IMR-90 (cell line): ENCODE data around the gene CDK14. TPM values are rescaled to one million over a fixed set of nuclear protein-coding genes. Genes with fewer than 3 reads are reported as not detected.

Source experiments
- ATAC-seq: fragments of 200-7000 bp; cut with Tn5 transposase; 2 replicates; pipeline ENCODE4 v1.9.1; 2020; ENCODE audit warnings: low read depth, mild to moderate bottlenecking, moderate library complexity
- BruUV-seq: library from RNA; stranded (reverse); fragments of 400-500 nt; replicated peaks from 2 replicates; lab custom pipeline; 2021; lab: Mats Ljungman, UMichigan
- CTCF ChIA-PET: fragments of 300-600 bp; formaldehyde crosslinking; extraction: SDS; loops from one replicate; lab custom pipeline; 2021; ENCODE audit warnings: antibody characterized with exemption; lab: Yijun Ruan, JAX
- POLR2A ChIA-PET: fragments of 300-600 bp; sonication (Branson Sonifier 250); formaldehyde crosslinking; loops from one replicate; lab custom pipeline; 2022; ENCODE audit warnings: antibody characterized with exemption; ENCODE audit not compliant: unreplicated experiment; lab: Charles Lee
- DNase-seq: peaks from one replicate; pipeline ENCODE4 v3.0.0; 2013
- H2AFZ ChIP-seq: replicated peaks from 2 replicates; pipeline ENCODE3; 2013; ENCODE audit warnings: low read length, mild to moderate bottlenecking; ENCODE audit not compliant: poor library complexity
- H2AK5ac ChIP-seq: 2 replicates; pipeline ENCODE4 v1.6.1; 2013; ENCODE audit warnings: low read depth, low read length, inconsistent platforms
- H2AK9ac ChIP-seq: replicated peaks from 2 replicates; pipeline ENCODE3; 2013; ENCODE audit warnings: mild to moderate bottlenecking, low read depth, low read length, moderate library complexity; ENCODE audit not compliant: poor library complexity
- H2BK120ac ChIP-seq: 2 replicates; pipeline ENCODE4 v1.6.1; 2013; ENCODE audit warnings: low read depth, low read length, inconsistent platforms
- H2BK15ac ChIP-seq: 3 replicates; pipeline ENCODE4 v1.6.1; 2013; ENCODE audit warnings: low read depth, low read length, inconsistent platforms
- H2BK20ac ChIP-seq: 2 replicates; pipeline ENCODE4 v1.6.1; 2013; ENCODE audit warnings: low read depth, mild to moderate bottlenecking, inconsistent platforms, low read length, moderate library complexity
- H2BK5ac ChIP-seq: 2 replicates; pipeline ENCODE4 v1.6.1; 2013; ENCODE audit warnings: mild to moderate bottlenecking, low read depth, low read length, inconsistent platforms; ENCODE audit not compliant: poor library complexity, severe bottlenecking
- H3K14ac ChIP-seq: replicated peaks from 2 replicates; pipeline ENCODE4 v1.6.1; 2013; ENCODE audit warnings: low read depth, low read length, inconsistent platforms
- H3K18ac ChIP-seq: 2 replicates; pipeline ENCODE4 v1.6.1; 2013; ENCODE audit warnings: low read depth, low read length, control low read depth
- H3K23ac ChIP-seq: 2 replicates; pipeline ENCODE4 v1.6.1; 2013; ENCODE audit warnings: low read depth, low read length, inconsistent platforms
- H3K27ac ChIP-seq: 2 replicates; pipeline ENCODE4 v1.5.1; 2013; ENCODE audit warnings: mild to moderate bottlenecking, control low read depth, low read length; ENCODE audit not compliant: insufficient read depth
- H3K27me3 ChIP-seq: 2 replicates; pipeline ENCODE4 v1.6.1; 2013; ENCODE audit warnings: low read length; ENCODE audit not compliant: control insufficient read depth, insufficient read depth
- H3K36me3 ChIP-seq: 2 replicates; pipeline ENCODE4 v1.6.1; 2013; ENCODE audit warnings: low read length, mixed read lengths; ENCODE audit not compliant: control insufficient read depth, insufficient read depth
- H3K4ac ChIP-seq: 2 replicates; pipeline ENCODE4 v1.6.1; 2013; ENCODE audit warnings: low read depth, low read length, inconsistent platforms
- H3K4me1 ChIP-seq: 2 replicates; pipeline ENCODE4 v1.6.1; 2013; ENCODE audit warnings: low read length, mixed read lengths; ENCODE audit not compliant: control insufficient read depth, insufficient read depth
- H3K4me2 ChIP-seq: 2 replicates; pipeline ENCODE4 v1.6.1; 2013; ENCODE audit warnings: low read depth, mild to moderate bottlenecking, control low read depth, low read length, moderate library complexity
- H3K4me3 ChIP-seq: 2 replicates; pipeline ENCODE4 v1.5.1; 2013; ENCODE audit warnings: low read depth, mild to moderate bottlenecking, control low read depth, low read length, moderate library complexity; ENCODE audit not compliant: insufficient read depth
- H3K56ac ChIP-seq: 2 replicates; pipeline ENCODE4 v1.6.1; 2013; ENCODE audit warnings: low read length, inconsistent platforms; ENCODE audit not compliant: insufficient read depth; ENCODE audit errors: extremely low read depth
- H3K79me1 ChIP-seq, 2 experiments: 2 replicates each; pipeline ENCODE4 v1.6.1; 2013; ENCODE audit warnings: low read length in 2 of 2, inconsistent platforms in 1 of 2, low read depth in 1 of 2
- H3K9ac ChIP-seq: 2 replicates; pipeline ENCODE4 v1.6.1; 2013; ENCODE audit warnings: low read depth, low read length, control low read depth
- H3K9me1 ChIP-seq: 2 replicates; pipeline ENCODE4 v1.6.1; 2013; ENCODE audit warnings: low read length, inconsistent platforms; ENCODE audit not compliant: insufficient read depth
- H3K9me3 ChIP-seq: 2 replicates; pipeline ENCODE4 v1.6.1; 2013; ENCODE audit warnings: low read length; ENCODE audit not compliant: control insufficient read depth, insufficient read depth
- H4K20me1 ChIP-seq: 2 replicates; pipeline ENCODE4 v1.6.1; 2013; ENCODE audit warnings: low read length, inconsistent platforms; ENCODE audit not compliant: insufficient read depth
- H4K5ac ChIP-seq: 2 replicates; pipeline ENCODE4 v1.6.1; 2013; ENCODE audit warnings: mild to moderate bottlenecking, low read depth, low read length, control low read depth
- H4K8ac ChIP-seq, 2 experiments: 2 replicates each; pipeline ENCODE4 v1.6.1; 2013; ENCODE audit warnings: low read depth in 2 of 2, low read length in 2 of 2, control low read depth in 1 of 2, inconsistent platforms in 1 of 2
- H4K91ac ChIP-seq: 2 replicates; pipeline ENCODE4 v1.6.1; 2013; ENCODE audit warnings: low read depth, low read length, inconsistent platforms; ENCODE audit not compliant: insufficient read depth
- MAZ ChIP-seq: IDR thresholded peaks from 2 replicates; pipeline ENCODE4 v1.6.1; 2012; ENCODE audit warnings: low read depth, mild to moderate bottlenecking, low read length, improper control_type of control experiment, moderate library complexity, borderline replicate concordance
- RFX5 ChIP-seq: IDR thresholded peaks from 2 replicates; pipeline ENCODE4 v1.8.0; 2012; ENCODE audit warnings: low read depth, mild to moderate bottlenecking, low read length, moderate library complexity
- WGBS, 2 experiments: methylation state at CpG; one replicate each; pipeline versions ENCODE4 v1.1.5 to v1.1.7; 2013; ENCODE audit warnings: missing lambda C conversion rate in 2 of 2; ENCODE audit not compliant: insufficient read length in 1 of 2; ENCODE audit errors: extremely low coverage in 2 of 2; 5-methylcytosine and 5-hydroxymethylcytosine counted together
- dilution Hi-C: fragments of 300-500 bp; cut with HindIII; formaldehyde crosslinking; loops from one replicate; pipeline ENCODE4 v1.14.3; 2018; ENCODE audit warnings: low sequenced_read_pairs; ENCODE audit not compliant: unreplicated experiment
- in situ Hi-C: fragments of 300-500 bp; cut with MboI; formaldehyde crosslinking; loops from 3 replicates; pipeline ENCODE4 v1.14.3; 2019; ENCODE audit warnings: low sequenced_read_pairs, inconsistent platforms, mixed read lengths
- intact Hi-C: fragments of 100-400 bp; cut with micrococcal nuclease; formaldehyde crosslinking; loops from 2 replicates; pipeline ENCODE4 v1.10.0; 2022
- polyA plus RNA-seq, 3 experiments: library from polyadenylated mRNA; depleted of rRNA; stranded (reverse); fragments of >200 nt; gene quantifications; 2 replicates each; pipeline ENCODE4 v1.2.3, GENCODE V29; 2012; ENCODE audit warnings: low replicate concordance in 1 of 3
- total RNA-seq: library from RNA; depleted of rRNA; stranded (reverse); fragments of >200 nt; gene quantifications from 2 replicates; pipeline ENCODE4 v1.2.3, GENCODE V29; 2012

The CDK14 gene
- total and polyA plus RNA-seq, 2 of the 4 experiments (the other 2 are of a cell fraction): 10.1 to 29.6 TPM

- WGBS, 2 experiments: no CpG with 5 or more reads among the region's 2 CpGs
Measured at GRCh38 chr7:90958647-90959046, 362.5 kb downstream of the CDK14 start.

More at GRCh38 chr7:90958647-90959046, 362.5 kb downstream of the CDK14 start:
- H3K79me1 ChIP-seq: no peaks in the 10 kb centered on the region; a peak in 2 of 4 replicates
- no peak overlapping the region for H2BK120ac ChIP-seq
- POLR2A ChIA-PET: no interaction called here
- H3K56ac ChIP-seq: no peak overlapping the region
- no peak overlapping the region for H3K23ac ChIP-seq
- H3K27ac ChIP-seq: no peak overlapping the region
- BruUV-seq: no TSS peak
- intact Hi-C loops (loop anchor here (10.0 kb wide), 1 partner anchor 364 kb away; the partner anchor contains the start of gene CDK14), in situ Hi-C loops (no loop called here), dilution Hi-C loops (no loop called here)
- H2AK9ac ChIP-seq: no peak overlapping the region
- no peaks in the 10 kb centered on the region for H3K4me1 ChIP-seq
- H4K91ac ChIP-seq: no peak overlapping the region
- ATAC-seq (peak; percentile 63), DNase-seq (peak; percentile 66)
- no peak overlapping the region for H2BK15ac ChIP-seq
- no peaks in the 10 kb centered on the region for H3K9me3 ChIP-seq
- CTCF ChIA-PET: interaction anchor here (0.5 kb wide), 1 partner anchor 266 kb away, joined by 3 read pairs; no protein-coding TSS in a partner anchor
- H3K27me3 ChIP-seq: no peaks in the 10 kb centered on the region
- H3K4me2 ChIP-seq: no peak overlapping the region
- no peaks in the 10 kb centered on the region; the same call in 1 of the 2 replicates for H3K36me3 ChIP-seq
- H3K14ac ChIP-seq: no peak overlapping the region
- H2BK20ac ChIP-seq: no peak overlapping the region
- no peaks in the 10 kb centered on the region for H3K9me1 ChIP-seq
- H3K18ac ChIP-seq: no peak overlapping the region
- no peak overlapping the region for H4K5ac ChIP-seq
- H2BK5ac ChIP-seq: no peak overlapping the region
- H4K8ac ChIP-seq: no peak overlapping the region
- no peak overlapping the region for H2AFZ ChIP-seq
- H3K4ac ChIP-seq: no peak overlapping the region
- no peaks in the 10 kb centered on the region for H4K20me1 ChIP-seq
- H3K9ac ChIP-seq: no peak overlapping the region
- no peak overlapping the region for H2AK5ac ChIP-seq
- TF ChIP-seq RFX5 (no peak), MAZ (no peak)
- H3K4me3 ChIP-seq: no peak overlapping the region
